ENCODE data around the gene BPIFB6. TPM values are rescaled to one million over a fixed set of nuclear protein-coding genes. Genes with fewer than 3 reads are reported as not detected.

BPIFB6 gene
- total RNA-seq, 1 experiment from 2014 or later: not detected

GRCh38 chr20:33028875-33029274 is 2.6 kb upstream of the BPIFB6 start:
- peaks cover 74% of the 10 kb centered on the region for H3K27me3 ChIP-seq (ENCODE audit: insufficient read depth, low read depth)
- DNase-seq: no peak
- no peak overlapping the region for H3K4me2 ChIP-seq
- CTCF ChIA-PET: no interaction called here
- H3K4me1 ChIP-seq (replicated peaks; ENCODE audit: insufficient read depth): no peaks in the 10 kb centered on the region
- intact Hi-C loops (cut with micrococcal nuclease; ENCODE audit: unreplicated experiment): no loop called here
- no peaks in the 10 kb centered on the region for H3K36me3 ChIP-seq (ENCODE audit: low read depth)
- H3K9me3 ChIP-seq (ENCODE audit: insufficient read depth, low read depth): no peaks in the 10 kb centered on the region
- no peak overlapping the region for H3K4me3 ChIP-seq
- no TSS peak for BruUV-seq (replicated peaks)
- H3F3A ChIP-seq (ENCODE audit: insufficient read depth, low read depth): no peaks in the 10 kb centered on the region
- no peak for TF ChIP-seq EZH2 (IDR thresholded peaks at IDR 0.05; ENCODE audit: low read depth)
- TF ChIP-seq CTCF (conservative IDR thresholded peaks at IDR 0.05): no peak
- POLR2A ChIA-PET (ENCODE audit: unreplicated experiment): no interaction called here
- H3K9me2 ChIP-seq (ENCODE audit: insufficient read depth): no peaks in the 10 kb centered on the region
- no peaks in the 10 kb centered on the region for H3K79me2 ChIP-seq (ENCODE audit: low read depth)
- H3K27ac ChIP-seq: no peak overlapping the region
- H4K20me1 ChIP-seq (ENCODE audit: insufficient read depth): no peaks in the 10 kb centered on the region
- no peak overlapping the region for H2AFZ ChIP-seq

- H3K27ac ChIP-seq: no peak overlapping the region
- DNase-seq: no peak
- H3K36me3 ChIP-seq (ENCODE audit: low read depth): no peaks in the 10 kb centered on the region
- peaks cover 86% of the 10 kb centered on the region for H3K27me3 ChIP-seq (ENCODE audit: insufficient read depth, low read depth)
- no peaks in the 10 kb centered on the region for H3K9me3 ChIP-seq (ENCODE audit: insufficient read depth, low read depth)
- intact Hi-C loops (cut with micrococcal nuclease; ENCODE audit: unreplicated experiment): no loop called here
- H2AFZ ChIP-seq: no peak overlapping the region
- no peaks in the 10 kb centered on the region for H3K4me1 ChIP-seq (replicated peaks; ENCODE audit: insufficient read depth)
- H3F3A ChIP-seq (ENCODE audit: insufficient read depth, low read depth): no peaks in the 10 kb centered on the region
- no peaks in the 10 kb centered on the region for H3K9me2 ChIP-seq (ENCODE audit: insufficient read depth)
- H3K4me2 ChIP-seq: no peak overlapping the region
- no TSS peak for BruUV-seq (replicated peaks)
- POLR2A ChIA-PET (ENCODE audit: unreplicated experiment): no interaction called here
- TF ChIP-seq CTCF (conservative IDR thresholded peaks at IDR 0.05) (no peak), EZH2 (IDR thresholded peaks at IDR 0.05; ENCODE audit: low read depth) (no peak)
- H3K4me3 ChIP-seq: no peak overlapping the region
- CTCF ChIA-PET: no interaction called here
- H4K20me1 ChIP-seq (ENCODE audit: insufficient read depth): no peaks in the 10 kb centered on the region
- H3K79me2 ChIP-seq (ENCODE audit: low read depth): no peaks in the 10 kb centered on the region
These were observed 1.4 kb upstream of the BPIFB6 start for GRCh38 chr20:33030076-33030475.

- no peak overlapping the region for H3K4me3 ChIP-seq
- peaks cover 91% of the 10 kb centered on the region for H3K27me3 ChIP-seq (ENCODE audit: insufficient read depth, low read depth)
- no TSS peak for BruUV-seq (replicated peaks)
- no peak for DNase-seq
- H2AFZ ChIP-seq: no peak overlapping the region
- TF ChIP-seq EZH2 (IDR thresholded peaks at IDR 0.05; ENCODE audit: low read depth): no peak
- TF ChIP-seq CTCF (conservative IDR thresholded peaks at IDR 0.05): no peak
- no peaks in the 10 kb centered on the region for H4K20me1 ChIP-seq (ENCODE audit: insufficient read depth)
- no peaks in the 10 kb centered on the region for H3K36me3 ChIP-seq (ENCODE audit: low read depth)
- ChIA-PET POLR2A (ENCODE audit: unreplicated experiment) (no interaction called here), CTCF (no interaction called here)
- no peak overlapping the region for H3K4me2 ChIP-seq
- H3K27ac ChIP-seq: no peak overlapping the region
- no peaks in the 10 kb centered on the region for H3F3A ChIP-seq (ENCODE audit: insufficient read depth, low read depth)
- H3K4me1 ChIP-seq (replicated peaks; ENCODE audit: insufficient read depth): no peaks in the 10 kb centered on the region
- no peaks in the 10 kb centered on the region for H3K9me2 ChIP-seq (ENCODE audit: insufficient read depth)
- H3K79me2 ChIP-seq (ENCODE audit: low read depth): no peaks in the 10 kb centered on the region
- intact Hi-C loops (cut with micrococcal nuclease; ENCODE audit: unreplicated experiment): no loop called here
- no peaks in the 10 kb centered on the region for H3K9me3 ChIP-seq (ENCODE audit: insufficient read depth, low read depth)
These were observed 879 bp upstream of the BPIFB6 start for GRCh38 chr20:33030569-33030968.
